Measurements from ENCODE around the gene LGALS3BP. TPM values are rescaled to one million over a fixed set of nuclear protein-coding genes. Genes with fewer than 3 reads are reported as not detected.

The LGALS3BP gene
- total RNA-seq, 2 donors from 2014 or later = 123 to 213 TPM

GRCh38 chr17:79009397-79010303 lies 29.9 kb upstream of the LGALS3BP start, which contains the start of gene CANT1:
CANT1 (minus strand) TSS chr17:79009764; CDS start chr17:78997622, 12,142 bp downstream.
- H3K27ac ChIP-seq = peak within 1 kb of the TSS; percentile 85 to 90 (median 88)
- WGBS, 2 donors = 1% methylated on average over 52 to 68 of the region's 73 CpGs
- TF ChIP-seq CTCF (IDR thresholded peaks at IDR 0.05) = no peak
- peak; percentile 37 to 70 (median 61) for TF ChIP-seq POLR2A (IDR thresholded peaks at IDR 0.05)
- H3K36me3 ChIP-seq (replicated peaks in 1 of 2; ENCODE audit: insufficient read depth in 1 of 2, low read depth in 2 of 2) = no peaks in the 10 kb centered on the region
- intact Hi-C loops (cut with DNase I) = no loop called here
- DNase-seq = peak; percentile 84 to 86 (median 86)
- peak; percentile 95 for ATAC-seq
- no peaks in the 10 kb centered on the region for H3K9me3 ChIP-seq
- no peaks in the 10 kb centered on the region for H3K27me3 ChIP-seq
- H3K4me3 ChIP-seq = peak within 1 kb of the TSS; percentile 70 to 76
- peaks cover 49% of the 10 kb centered on the region for H3K4me1 ChIP-seq

GRCh38 chr17:79008666-79009387 lies 29.1 kb upstream of the LGALS3BP start:
- ATAC-seq (no peak), DNase-seq (no peak)
- intact Hi-C loops (cut with DNase I) = no loop called here
- H3K4me1 ChIP-seq = peaks cover 49% of the 10 kb centered on the region
- peak overlapping the region; percentile 70 to 76 for H3K4me3 ChIP-seq
- WGBS, 2 donors = 21 to 27% methylated on average over 7 of the region's 7 CpGs
- no peaks in the 10 kb centered on the region for H3K9me3 ChIP-seq
- TF ChIP-seq CTCF (IDR thresholded peaks at IDR 0.05) (no peak), POLR2A (IDR thresholded peaks at IDR 0.05) (no peak)
- H3K27me3 ChIP-seq = no peaks in the 10 kb centered on the region
- peak overlapping the region; percentile 85 to 90 (median 88) for H3K27ac ChIP-seq
- no peaks in the 10 kb centered on the region for H3K36me3 ChIP-seq (replicated peaks in 1 of 2; ENCODE audit: insufficient read depth in 1 of 2, low read depth in 2 of 2)

- Histone ChIP-seq H3K27ac (peak overlapping the region in 1 of 4 donors; percentile 88), H3K36me3 (replicated peaks in 1 of 2; ENCODE audit: insufficient read depth in 1 of 2, low read depth in 2 of 2) (no peaks in the 10 kb centered on the region), H3K4me1 (peaks cover 49% of the 10 kb centered on the region), H3K27me3 (no peaks in the 10 kb centered on the region), H3K9me3 (no peaks in the 10 kb centered on the region), H3K4me3 (no peak overlapping the region)
- WGBS, 2 donors = 79 to 80% methylated on average over 15 to 21 of the region's 21 CpGs
- ATAC-seq = no peak
- TF ChIP-seq CTCF (IDR thresholded peaks at IDR 0.05) (no peak), POLR2A (IDR thresholded peaks at IDR 0.05) (no peak)
- intact Hi-C loops (cut with DNase I) = no loop called here
- DNase-seq = no peak
These were observed 28.0 kb upstream of the LGALS3BP start for GRCh38 chr17:79007504-79008381.

GRCh38 chr17:79006794-79007503 lies 27.2 kb upstream of the LGALS3BP start:
- Histone ChIP-seq H3K36me3 (replicated peaks in 1 of 2; ENCODE audit: insufficient read depth in 1 of 2, low read depth in 2 of 2) (no peaks in the 10 kb centered on the region), H3K27ac (peak overlapping the region in 1 of 4 donors; percentile 59), H3K4me1 (peaks cover 49% of the 10 kb centered on the region), H3K27me3 (no peaks in the 10 kb centered on the region), H3K9me3 (no peaks in the 10 kb centered on the region), H3K4me3 (no peak overlapping the region)
- intact Hi-C loops (cut with DNase I) = no loop called here
- no peak for TF ChIP-seq POLR2A (IDR thresholded peaks at IDR 0.05)
- no peak for TF ChIP-seq CTCF (IDR thresholded peaks at IDR 0.05)
- 86 to 87% methylated on average over 19 of the region's 19 CpGs for whole genome bisulfite sequencing, 2 donors
- no peak for DNase-seq
- ATAC-seq = no peak

Measured in body of pancreas (tissue), 4 donors.